Peyer's patch (tissue), 4 donors: ENCODE results near the gene ANAPC16.

Experiments used
- POLR2A ChIP-seq, 2 donors: fragments of 450-650 bp; IDR thresholded peaks; one replicate each; pipeline ENCODE4 v1.5.1; 2017; ENCODE audit warnings: antibody characterized with exemption in 2 of 2, mild to moderate bottlenecking in 2 of 2, moderate library complexity in 2 of 2
- TF ChIP-seq, protein P1 (sequence below), 6 experiments: fragments of 450-650 bp in 4 of 6; fragments of 200-600 bp in 2 of 6; sonication (generic) in 1 of 6; IDR thresholded peaks; one replicate each; pipeline ENCODE4 v1.5.1; 2017 to 2019; ENCODE audit warnings: antibody characterized with exemption in 6 of 6, mild to moderate bottlenecking in 3 of 6, moderate library complexity in 1 of 6

DNA sequence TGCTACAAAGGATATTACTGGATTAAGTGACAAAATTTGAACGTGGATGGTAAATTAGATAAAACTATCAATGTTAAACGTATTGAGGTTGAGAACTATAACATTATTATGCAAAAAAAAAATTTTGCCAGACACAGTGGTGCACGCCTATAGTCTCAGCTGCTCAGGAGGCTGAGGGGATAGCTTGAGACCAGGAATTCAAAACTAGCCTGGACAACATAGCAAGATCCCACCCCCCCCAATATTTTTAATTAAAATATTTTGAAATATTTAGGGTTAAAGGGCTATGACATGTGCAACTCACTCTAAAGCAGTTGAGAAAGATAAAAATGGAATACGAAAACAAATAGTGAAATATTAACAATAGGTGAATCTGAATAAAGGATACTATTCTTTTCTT lies 45.1 kb upstream of the ANAPC16 start:
- TF ChIP-seq, protein P1, sequence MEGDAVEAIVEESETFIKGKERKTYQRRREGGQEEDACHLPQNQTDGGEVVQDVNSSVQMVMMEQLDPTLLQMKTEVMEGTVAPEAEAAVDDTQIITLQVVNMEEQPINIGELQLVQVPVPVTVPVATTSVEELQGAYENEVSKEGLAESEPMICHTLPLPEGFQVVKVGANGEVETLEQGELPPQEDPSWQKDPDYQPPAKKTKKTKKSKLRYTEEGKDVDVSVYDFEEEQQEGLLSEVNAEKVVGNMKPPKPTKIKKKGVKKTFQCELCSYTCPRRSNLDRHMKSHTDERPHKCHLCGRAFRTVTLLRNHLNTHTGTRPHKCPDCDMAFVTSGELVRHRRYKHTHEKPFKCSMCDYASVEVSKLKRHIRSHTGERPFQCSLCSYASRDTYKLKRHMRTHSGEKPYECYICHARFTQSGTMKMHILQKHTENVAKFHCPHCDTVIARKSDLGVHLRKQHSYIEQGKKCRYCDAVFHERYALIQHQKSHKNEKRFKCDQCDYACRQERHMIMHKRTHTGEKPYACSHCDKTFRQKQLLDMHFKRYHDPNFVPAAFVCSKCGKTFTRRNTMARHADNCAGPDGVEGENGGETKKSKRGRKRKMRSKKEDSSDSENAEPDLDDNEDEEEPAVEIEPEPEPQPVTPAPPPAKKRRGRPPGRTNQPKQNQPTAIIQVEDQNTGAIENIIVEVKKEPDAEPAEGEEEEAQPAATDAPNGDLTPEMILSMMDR (IDR thresholded peaks at IDR 0.05) = no peak
- TF ChIP-seq POLR2A (IDR thresholded peaks at IDR 0.05) = no peak
